WTC11 (cell line): Measurements from ENCODE around the gene TMEM114. TPM values are rescaled to one million over a fixed set of nuclear protein-coding genes. Genes with fewer than 3 reads are reported as not detected.

Source experiments
- ATAC-seq: fragments of 200-7000 bp; cut with Tn5 transposase; 2 replicates; pipeline ENCODE4 v1.10.0; 2021; ENCODE audit warnings: mild to moderate bottlenecking, moderate library complexity
- CTCF ChIA-PET: fragments of 300-600 bp; sonication (Branson Sonifier 250); formaldehyde crosslinking; loops from one replicate; lab custom pipeline; 2021; ENCODE audit warnings: antibody characterized with exemption; lab: Charles Lee
- POLR2A ChIA-PET: fragments of 350-600 bp; sonication (Branson Sonifier 250); formaldehyde crosslinking; loops from one replicate; lab custom pipeline; 2021; ENCODE audit warnings: antibody characterized with exemption; lab: Charles Lee
- DNase-seq: peaks from one replicate; pipeline ENCODE4 v3.0.0; 2021; ENCODE audit warnings: low spot score
- H3K27ac Mint-ChIP-seq: 2 replicates; pipeline ENCODE4 v1.8.0; 2021; ENCODE audit warnings: mixed read lengths
- H3K27me3 Mint-ChIP-seq: 2 replicates; pipeline ENCODE4 v1.8.0; 2021; ENCODE audit warnings: low read depth, mild to moderate bottlenecking, moderate library complexity, mixed read lengths
- H3K36me3 Mint-ChIP-seq: 2 replicates; pipeline ENCODE4 v1.8.0; 2021; ENCODE audit warnings: mixed read lengths
- H3K4me1 Mint-ChIP-seq: 2 replicates; pipeline ENCODE4 v1.8.0; 2022; ENCODE audit warnings: mixed read lengths
- H3K4me3 Mint-ChIP-seq: 2 replicates; pipeline ENCODE4 v1.8.0; 2021; ENCODE audit warnings: mild to moderate bottlenecking, moderate library complexity, mixed read lengths
- H3K9me3 Mint-ChIP-seq: 2 replicates; pipeline ENCODE4 v1.8.0; 2021; ENCODE audit warnings: mixed read lengths
- ARID4B ChIP-seq: sonication (generic); formaldehyde crosslinking; IDR thresholded peaks from 2 replicates; pipeline ENCODE4 v1.8.0; 2023; ENCODE audit warnings: missing genetic modification reagents, mild to moderate bottlenecking, borderline replicate concordance
- ATF1 ChIP-seq: sonication (generic); formaldehyde crosslinking; IDR thresholded peaks from 2 replicates; pipeline ENCODE4 v1.8.1; 2023; ENCODE audit warnings: mild to moderate bottlenecking, moderate library complexity, missing genetic modification reagents
- CBFB ChIP-seq: sonication (generic); formaldehyde crosslinking; IDR thresholded peaks from 2 replicates; pipeline ENCODE4 v1.8.1; 2022; ENCODE audit warnings: mild to moderate bottlenecking, low read depth, missing genetic modification reagents
- CDX4 ChIP-seq: fragments of 250-450 bp; sonication (Bioruptor Pico); IDR thresholded peaks from 2 replicates; pipeline ENCODE4 v1.9.0; 2021; ENCODE audit warnings: moderate library complexity, mild to moderate bottlenecking, inconsistent platforms, borderline replicate concordance
- E2F1 ChIP-seq: sonication (generic); formaldehyde crosslinking; IDR thresholded peaks from 2 replicates; pipeline ENCODE4 v1.8.0; 2022; ENCODE audit warnings: mild to moderate bottlenecking, missing genetic modification reagents
- EMX1 ChIP-seq: fragments of 250-450 bp; sonication (Bioruptor Pico); IDR thresholded peaks from 2 replicates; pipeline ENCODE4 v1.8.0; 2021; ENCODE audit warnings: mild to moderate bottlenecking
- FOXK1 ChIP-seq: sonication (generic); formaldehyde crosslinking; IDR thresholded peaks from 2 replicates; pipeline ENCODE4 v1.8.0; 2022; ENCODE audit warnings: mild to moderate bottlenecking, moderate library complexity, missing genetic modification reagents
- FOXP1 ChIP-seq: sonication (generic); formaldehyde crosslinking; IDR thresholded peaks from 2 replicates; pipeline ENCODE4 v1.8.0; 2022; ENCODE audit warnings: missing genetic modification reagents, mild to moderate bottlenecking, moderate library complexity, borderline replicate concordance
- JAZF1 ChIP-seq: fragments of 250-450 bp; sonication (Bioruptor Pico); IDR thresholded peaks from 2 replicates; pipeline ENCODE4 v1.9.0; 2021; ENCODE audit warnings: moderate library complexity, mild to moderate bottlenecking, inconsistent platforms
- NFE2L1 ChIP-seq: sonication (generic); formaldehyde crosslinking; IDR thresholded peaks from 2 replicates; pipeline ENCODE4 v1.8.1; 2023; ENCODE audit warnings: missing genetic modification reagents
- NFYB ChIP-seq: sonication (generic); formaldehyde crosslinking; conservative IDR thresholded peaks from 2 replicates; pipeline ENCODE4 v1.8.0; 2022; ENCODE audit warnings: low read depth, missing genetic modification reagents
- NR2C2 ChIP-seq: sonication (generic); formaldehyde crosslinking; IDR thresholded peaks from 2 replicates; pipeline ENCODE4 v1.8.0; 2022; ENCODE audit warnings: mild to moderate bottlenecking, missing genetic modification reagents
- PREB ChIP-seq: sonication (generic); formaldehyde crosslinking; IDR thresholded peaks from 2 replicates; pipeline ENCODE4 v1.8.1; 2022; ENCODE audit warnings: mild to moderate bottlenecking, missing genetic modification reagents, moderate library complexity, borderline replicate concordance
- RORB ChIP-seq: fragments of 250-450 bp; sonication (Bioruptor Pico); IDR thresholded peaks from 2 replicates; pipeline ENCODE4 v1.9.0; 2021; ENCODE audit warnings: mild to moderate bottlenecking
- SOX15 ChIP-seq: fragments of 250-450 bp; sonication (Bioruptor Pico); IDR thresholded peaks from 2 replicates; pipeline ENCODE4 v1.9.0; 2021; ENCODE audit warnings: mild to moderate bottlenecking
- TCF7 ChIP-seq: sonication (generic); formaldehyde crosslinking; IDR thresholded peaks from 2 replicates; pipeline ENCODE4 v1.8.0; 2022; ENCODE audit warnings: mild to moderate bottlenecking, low read depth, missing genetic modification reagents, moderate library complexity
- TP53 ChIP-seq: sonication (generic); formaldehyde crosslinking; IDR thresholded peaks from 2 replicates; pipeline ENCODE4 v1.8.1; 2023; ENCODE audit warnings: mild to moderate bottlenecking, missing genetic modification reagents
- ZBTB21 ChIP-seq: sonication (generic); formaldehyde crosslinking; IDR thresholded peaks from 2 replicates; pipeline ENCODE4 v1.8.1; 2023; ENCODE audit warnings: mild to moderate bottlenecking, missing genetic modification reagents, borderline replicate concordance
- ZNF138 ChIP-seq: sonication (generic); formaldehyde crosslinking; conservative IDR thresholded peaks from 2 replicates; pipeline ENCODE4 v1.8.1; 2022; ENCODE audit warnings: mild to moderate bottlenecking, moderate library complexity, missing genetic modification reagents
- total RNA-seq: library from RNA; stranded (reverse); gene quantifications from 3 replicates; pipeline ENCODE4 v1.2.3, GENCODE V29; 2021

Gene TMEM114
- total RNA-seq, 1 experiment from 2014 or later = 0.37 TPM

- TF ChIP-seq ARID4B (CRISPR knock-in tag) = no peak
- TF ChIP-seq, all 79 proteins: peak for 0
These were observed 30.9 kb upstream of the TMEM114 start (continued) for GRCh38 chr16:8621222-8621571.

- DNase-seq (no peak), ATAC-seq (no peak)
- POLR2A ChIA-PET = no interaction called here
- Mint-ChIP-seq H3K4me1 (peaks cover 9% of the 10 kb centered on the region; the same call in 1 of the 2 replicates), H3K27ac (no peak overlapping the region), H3K4me3 (peak overlapping the region; percentile 100), H3K27me3 (peaks cover 9% of the 10 kb centered on the region; the same call in 1 of the 2 replicates), H3K36me3 (peaks cover 5% of the 10 kb centered on the region), H3K9me3 (no peaks in the 10 kb centered on the region)
- CTCF ChIA-PET = interaction anchor here (2.1 kb wide), 1 partner anchor 15 kb away, joined by 15 read pairs; no protein-coding TSS in a partner anchor
- TF ChIP-seq CDX4 (CRISPR knock-in tag) = no peak
- TF ChIP-seq CBFB (CRISPR knock-in tag) = no peak
- no peak for TF ChIP-seq RORB (CRISPR knock-in tag)
- TF ChIP-seq ZBTB21 (CRISPR knock-in tag) = no peak
- no peak for TF ChIP-seq ATF1
- TF ChIP-seq JAZF1 (CRISPR knock-in tag) = no peak
- no peak for TF ChIP-seq TP53 (CRISPR knock-in tag)
- no peak for TF ChIP-seq NFYB
- no peak for TF ChIP-seq SOX15 (CRISPR knock-in tag)
- TF ChIP-seq PREB (CRISPR knock-in tag) = no peak
- TF ChIP-seq FOXK1 (CRISPR knock-in tag) = no peak
- no peak for TF ChIP-seq TCF7 (CRISPR knock-in tag)
- no peak for TF ChIP-seq EMX1 (CRISPR knock-in tag)
- TF ChIP-seq NFE2L1 = no peak
- no peak for TF ChIP-seq ZNF138 (CRISPR knock-in tag)
These were observed 30.2 kb upstream of the TMEM114 start for GRCh38 chr16:8620535-8620934.

GRCh38 chr16:8619671-8620370 is 29.5 kb upstream of the TMEM114 start:
- CTCF ChIA-PET = interaction anchor here (1.3 kb wide), 1 partner anchor 21 kb away, joined by 3 read pairs; no protein-coding TSS in a partner anchor
- TF ChIP-seq NR2C2 (CRISPR knock-in tag) = no peak
- TF ChIP-seq E2F1 (CRISPR knock-in tag) = no peak
- TF ChIP-seq FOXP1 (CRISPR knock-in tag) = no peak
- TF ChIP-seq, all 79 proteins: peak for 0
- Mint-ChIP-seq H3K27me3 (peaks cover 9% of the 10 kb centered on the region; the same call in 1 of the 2 replicates), H3K9me3 (no peaks in the 10 kb centered on the region), H3K4me1 (peaks cover 9% of the 10 kb centered on the region; the same call in 1 of the 2 replicates), H3K4me3 (no peak overlapping the region), H3K27ac (no peak overlapping the region), H3K36me3 (peaks cover 4% of the 10 kb centered on the region)
- DNase-seq (no peak), ATAC-seq (no peak)
- POLR2A ChIA-PET = no interaction called here
